CD4-positive, alpha-beta T cell (primary cell): ENCODE measurements around the gene FNDC3A. TPM values are rescaled to one million over a fixed set of nuclear protein-coding genes. Genes with fewer than 3 reads are reported as not detected.

Experiments
- ATAC-seq: fragments of 200-7000 bp; cut with Tn5 transposase; one replicate; pipeline ENCODE4 v1.10.0; 2022; ENCODE audit warnings: mild to moderate bottlenecking; ENCODE audit not compliant: poor library complexity
- CTCF ChIA-PET: fragments of 350-600 bp; sonication (Branson Sonifier 250); formaldehyde crosslinking; loops from one replicate; lab custom pipeline; 2021; ENCODE audit warnings: antibody characterized with exemption, inconsistent platforms; lab: Charles Lee
- POLR2A ChIA-PET: fragments of 350-600 bp; sonication (Branson Sonifier 250); formaldehyde crosslinking; loops from one replicate; lab custom pipeline; 2021; ENCODE audit warnings: antibody characterized with exemption, inconsistent platforms; lab: Charles Lee
- DNase-seq, 14 experiments: peaks; one replicate each; pipeline ENCODE4 v3.0.0-alpha.2; 2013 to 2020; ENCODE audit warnings: mixed read lengths in 2 of 14
- H3K27ac ChIP-seq, 2 donors: one replicate each; pipeline versions ENCODE4 v1.5.1 to v1.7.0; 2013; ENCODE audit warnings: low read length in 2 of 2, low read depth in 1 of 2, mild to moderate bottlenecking in 1 of 2
- H3K27me3 ChIP-seq, 2 experiments: 1 replicate in 1 of 2; 2 replicates in 1 of 2; pipeline versions ENCODE4 v1.6.1 to v1.7.0; 2013; ENCODE audit warnings: low read length in 2 of 2, control low read depth in 1 of 2, mild to moderate bottlenecking in 1 of 2, moderate library complexity in 1 of 2; ENCODE audit not compliant: insufficient read depth in 2 of 2, control insufficient read depth in 1 of 2
- H3K36me3 ChIP-seq: one replicate; pipeline ENCODE4 v1.6.1; 2013; ENCODE audit warnings: low read length, control low read depth; ENCODE audit not compliant: insufficient read depth
- H3K4me1 ChIP-seq: one replicate; pipeline ENCODE4 v1.6.1; 2013; ENCODE audit warnings: low read length, control low read depth; ENCODE audit not compliant: insufficient read depth
- H3K4me3 ChIP-seq: one replicate; pipeline ENCODE4 v1.5.1; 2013; ENCODE audit warnings: mild to moderate bottlenecking, low read length, moderate library complexity
- H3K9me3 ChIP-seq, 2 experiments: 1 replicate in 1 of 2; 2 replicates in 1 of 2; pipeline versions ENCODE4 v1.6.1 to v1.7.0; 2013; ENCODE audit warnings: low read length in 2 of 2, mild to moderate bottlenecking in 2 of 2, control low read depth in 1 of 2, moderate library complexity in 1 of 2; ENCODE audit not compliant: control insufficient read depth in 1 of 2, insufficient read depth in 1 of 2
- H3K27ac Mint-ChIP-seq: one replicate; pipeline ENCODE4 v1.8.0; 2020; ENCODE audit warnings: mixed read lengths
- H3K27me3 Mint-ChIP-seq: one replicate; pipeline ENCODE4 v1.8.0; 2021; ENCODE audit warnings: mixed read lengths
- H3K36me3 Mint-ChIP-seq: one replicate; pipeline ENCODE4 v1.8.0; 2021; ENCODE audit warnings: low read depth, mixed read lengths
- H3K4me1 Mint-ChIP-seq: one replicate; pipeline ENCODE4 v1.8.0; 2021; ENCODE audit warnings: low read depth, mixed read lengths
- H3K4me3 Mint-ChIP-seq: one replicate; pipeline ENCODE4 v1.8.0; 2020; ENCODE audit warnings: mild to moderate bottlenecking, mixed read lengths
- H3K9me3 Mint-ChIP-seq: one replicate; pipeline ENCODE4 v1.8.0; 2020; ENCODE audit warnings: mixed read lengths
- intact Hi-C, 2 experiments: fragments of 100-400 bp; cut with DNase I in 1 of 2; cut with micrococcal nuclease in 1 of 2; formaldehyde crosslinking; loops; one replicate each; pipeline versions ENCODE4 v1.15.1 to v1.9.0; 2023 to 2025; cut with DNase I, micrococcal nuclease
- total RNA-seq, 174 experiments: library from RNA in 2 of 174; stranded (reverse) in 2 of 174; gene quantifications; one replicate each; pipeline ENCODE4 v1.2.3 and lab custom pipeline; 2021 to 2026
- TF ChIP-seq, protein P1 (sequence below): fragments of 200-600 bp; IDR thresholded peaks from one replicate; pipeline ENCODE4 v1.8.0; 2022; ENCODE audit warnings: antibody characterized with exemption, mild to moderate bottlenecking

Gene FNDC3A
- total RNA-seq, 2 experiments from 2014 or later = 27.7 to 28.6 TPM

DNA sequence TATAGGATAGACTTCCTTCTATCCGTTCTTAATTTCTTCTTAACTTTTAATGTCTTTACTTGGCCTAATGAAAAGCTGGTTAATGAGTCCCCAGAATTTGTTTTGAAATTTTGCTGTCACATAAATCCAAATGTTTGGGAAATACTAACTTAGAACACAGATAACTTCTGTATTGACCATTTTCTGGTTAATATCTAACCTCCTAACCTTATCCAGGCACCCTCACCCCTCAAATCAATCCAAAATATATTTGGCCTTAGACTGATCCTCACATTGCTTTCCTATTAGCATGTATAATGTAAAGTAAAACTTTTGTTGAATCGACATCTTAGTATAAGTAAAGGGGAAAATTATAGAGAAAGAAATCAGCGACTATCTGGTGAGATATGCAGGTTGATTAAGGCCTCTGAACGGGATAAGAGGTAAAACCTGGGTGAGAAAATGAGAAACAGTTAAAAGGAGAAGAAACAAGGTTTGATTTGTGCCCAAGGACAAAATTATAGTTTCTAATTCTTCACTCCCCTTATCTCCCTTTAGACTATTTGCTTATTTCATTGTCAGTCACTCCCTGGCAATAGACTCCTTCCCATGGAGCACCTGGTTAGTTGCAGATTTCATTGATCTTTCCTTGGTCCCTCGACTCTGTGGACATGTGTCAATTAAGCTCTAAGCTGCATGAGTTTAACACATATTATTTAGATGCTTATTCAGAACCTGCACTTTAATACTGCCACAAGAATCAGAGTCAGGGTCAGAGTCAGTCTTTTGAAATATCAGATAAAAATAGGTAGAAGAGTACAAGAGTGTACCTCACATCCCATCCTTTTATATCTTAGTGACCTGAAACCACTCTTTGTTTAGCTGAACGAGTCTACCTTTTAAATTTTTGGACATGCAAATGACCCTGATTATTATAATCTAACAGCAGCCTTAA, 125.2 kb downstream of the FNDC3A start:
- H3K9me3 ChIP-seq = no peaks in the 10 kb centered on the region
- Mint-ChIP-seq H3K4me3 (no peak overlapping the region), H3K27ac (no peak overlapping the region), H3K27me3 (no peaks in the 10 kb centered on the region), H3K36me3 (no peaks in the 10 kb centered on the region), H3K9me3 (no peaks in the 10 kb centered on the region), H3K4me1 (peaks cover 37% of the 10 kb centered on the region)
- ATAC-seq (no peak), DNase-seq (no peak)
- H3K4me1 ChIP-seq = no peaks in the 10 kb centered on the region
- TF ChIP-seq, protein P1, sequence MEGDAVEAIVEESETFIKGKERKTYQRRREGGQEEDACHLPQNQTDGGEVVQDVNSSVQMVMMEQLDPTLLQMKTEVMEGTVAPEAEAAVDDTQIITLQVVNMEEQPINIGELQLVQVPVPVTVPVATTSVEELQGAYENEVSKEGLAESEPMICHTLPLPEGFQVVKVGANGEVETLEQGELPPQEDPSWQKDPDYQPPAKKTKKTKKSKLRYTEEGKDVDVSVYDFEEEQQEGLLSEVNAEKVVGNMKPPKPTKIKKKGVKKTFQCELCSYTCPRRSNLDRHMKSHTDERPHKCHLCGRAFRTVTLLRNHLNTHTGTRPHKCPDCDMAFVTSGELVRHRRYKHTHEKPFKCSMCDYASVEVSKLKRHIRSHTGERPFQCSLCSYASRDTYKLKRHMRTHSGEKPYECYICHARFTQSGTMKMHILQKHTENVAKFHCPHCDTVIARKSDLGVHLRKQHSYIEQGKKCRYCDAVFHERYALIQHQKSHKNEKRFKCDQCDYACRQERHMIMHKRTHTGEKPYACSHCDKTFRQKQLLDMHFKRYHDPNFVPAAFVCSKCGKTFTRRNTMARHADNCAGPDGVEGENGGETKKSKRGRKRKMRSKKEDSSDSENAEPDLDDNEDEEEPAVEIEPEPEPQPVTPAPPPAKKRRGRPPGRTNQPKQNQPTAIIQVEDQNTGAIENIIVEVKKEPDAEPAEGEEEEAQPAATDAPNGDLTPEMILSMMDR = no peak
- no peak overlapping the region for H3K27ac ChIP-seq
- H3K36me3 ChIP-seq = no peaks in the 10 kb centered on the region
- CTCF ChIA-PET = interaction anchor here (0.6 to 2.6 kb wide), 2 partner anchors 10 to 60 kb away, joined by 3 to 8 read pairs; no protein-coding TSS in a partner anchor
- intact Hi-C loops = loop anchor here in 1 of 2 experiments (5.0 kb wide), 1 partner anchor 181 kb away; no protein-coding TSS in a partner anchor
- POLR2A ChIA-PET = interaction anchor here (1.1 to 1.5 kb wide), 3 partner anchors 9 to 126 kb away, joined by 4 to 8 read pairs (median 4); partner anchors contain the start of gene FNDC3A
- no peaks in the 10 kb centered on the region for H3K27me3 ChIP-seq
- no peak overlapping the region for H3K4me3 ChIP-seq

DNA sequence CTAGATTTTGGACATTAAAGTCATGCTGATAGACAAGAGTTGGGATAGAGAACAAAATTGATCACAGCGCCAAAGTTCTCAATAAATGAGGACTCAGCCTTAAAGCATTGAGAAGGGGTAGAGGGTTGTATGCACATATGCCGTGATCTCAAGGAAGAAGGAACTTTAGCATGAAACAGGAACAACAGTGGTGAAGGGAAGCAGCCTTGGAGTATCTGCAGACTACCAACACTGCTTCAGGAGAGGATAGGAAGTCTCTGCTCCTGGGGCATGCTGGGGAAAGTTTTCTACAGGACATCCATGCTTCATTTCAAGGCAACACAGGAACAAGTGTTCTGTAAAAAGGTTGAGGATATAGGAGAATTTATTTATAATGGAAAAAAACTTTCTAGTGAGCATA, 132.5 kb downstream of the FNDC3A start:
- H3K4me1 Mint-ChIP-seq = peaks cover 28% of the 10 kb centered on the region
- DNase-seq (no peak), ATAC-seq (no peak)
- no peaks in the 10 kb centered on the region for H3K27me3 ChIP-seq
- peaks cover 3% of the 10 kb centered on the region for H3K4me1 ChIP-seq
- peaks cover 5% of the 10 kb centered on the region for H3K36me3 Mint-ChIP-seq
- CTCF ChIA-PET = no interaction called here
- POLR2A ChIA-PET = no interaction called here
- intact Hi-C loops = loop anchor here in 1 of 2 experiments (5.0 kb wide), 1 partner anchor 131 kb away; the partner anchor contains the start of gene FNDC3A
- H3K27ac ChIP-seq = no peak overlapping the region
- H3K9me3 ChIP-seq = no peaks in the 10 kb centered on the region
- TF ChIP-seq, protein P1 = no peak
- no peak overlapping the region for H3K4me3 Mint-ChIP-seq
- H3K27me3 Mint-ChIP-seq = no peaks in the 10 kb centered on the region
- H3K27ac Mint-ChIP-seq = no peak overlapping the region
- no peak overlapping the region for H3K4me3 ChIP-seq
- H3K9me3 Mint-ChIP-seq = no peaks in the 10 kb centered on the region
- H3K36me3 ChIP-seq = no peaks in the 10 kb centered on the region

DNA sequence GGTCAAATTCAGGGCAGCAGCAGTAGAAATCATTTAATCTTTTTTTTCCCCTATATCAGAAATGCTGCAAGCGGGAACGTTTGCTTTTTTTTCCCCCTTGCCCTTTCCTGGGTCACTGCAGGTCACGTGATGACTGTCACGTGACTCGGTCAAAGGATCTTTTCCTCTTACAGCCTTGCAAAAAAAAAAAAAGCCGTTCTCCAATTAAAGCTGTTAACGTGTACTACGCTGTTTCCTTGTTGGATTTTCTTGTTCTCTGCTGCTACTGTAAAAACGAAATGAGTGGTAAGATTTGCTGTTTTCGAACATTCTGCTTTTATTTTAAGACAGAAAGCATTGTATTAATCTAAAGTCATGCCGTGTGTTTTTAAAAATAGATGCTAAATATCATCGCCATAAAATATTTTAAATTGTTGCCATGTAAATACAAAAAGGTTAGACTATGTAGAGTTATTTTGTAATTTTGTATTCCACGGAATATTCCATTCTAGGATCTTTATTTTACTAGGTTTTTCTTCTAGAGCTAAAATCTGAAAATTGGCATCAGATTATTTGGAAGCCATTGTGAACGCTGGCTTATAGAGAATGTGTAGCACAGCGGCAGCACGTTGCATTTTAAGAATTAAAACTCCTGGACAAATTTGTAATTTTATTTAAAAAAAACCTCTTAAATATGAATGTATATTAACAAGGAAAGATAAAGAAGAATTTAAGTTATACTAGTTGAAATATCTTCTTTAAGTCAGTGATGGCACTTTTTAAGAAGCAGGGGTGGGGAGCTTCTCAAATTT, 134.6 kb downstream of the FNDC3A start:
- DNase-seq (peak; percentile 33 to 92 (median 62)), ATAC-seq (peak; percentile 80)
- H3K27ac Mint-ChIP-seq = peak overlapping the region; percentile 85
- no peaks in the 10 kb centered on the region for H3K27me3 Mint-ChIP-seq
- intact Hi-C loops = loop anchor here in 1 of 2 experiments (2.0 kb wide), 1 partner anchor 134 kb away; no protein-coding TSS in a partner anchor
- peaks cover 17% of the 10 kb centered on the region for H3K36me3 Mint-ChIP-seq
- ChIA-PET POLR2A (interaction anchor here (0.6 to 2.7 kb wide), 13 partner anchors 9 to 682 kb away, joined by 3 to 30 read pairs (median 4); partner anchors contain the start of genes FNDC3A, KPNA3 and PHF11), CTCF (interaction anchor here (1.2 to 2.6 kb wide), 2 partner anchors 10 to 141 kb away, joined by 3 to 8 read pairs; no protein-coding TSS in a partner anchor)
- peaks cover 40% of the 10 kb centered on the region for H3K4me1 Mint-ChIP-seq
- Histone ChIP-seq H3K4me1 (peaks cover 5% of the 10 kb centered on the region), H3K27me3 (no peaks in the 10 kb centered on the region), H3K4me3 (peak overlapping the region; percentile 67), H3K36me3 (peaks cover 2% of the 10 kb centered on the region), H3K9me3 (no peaks in the 10 kb centered on the region), H3K27ac (no peak overlapping the region)
- TF ChIP-seq, protein P1 = no peak
- peak overlapping the region; percentile 91 for H3K4me3 Mint-ChIP-seq
- H3K9me3 Mint-ChIP-seq = no peaks in the 10 kb centered on the region
